ENCODE measurements around the gene ACKR2.

DNA sequence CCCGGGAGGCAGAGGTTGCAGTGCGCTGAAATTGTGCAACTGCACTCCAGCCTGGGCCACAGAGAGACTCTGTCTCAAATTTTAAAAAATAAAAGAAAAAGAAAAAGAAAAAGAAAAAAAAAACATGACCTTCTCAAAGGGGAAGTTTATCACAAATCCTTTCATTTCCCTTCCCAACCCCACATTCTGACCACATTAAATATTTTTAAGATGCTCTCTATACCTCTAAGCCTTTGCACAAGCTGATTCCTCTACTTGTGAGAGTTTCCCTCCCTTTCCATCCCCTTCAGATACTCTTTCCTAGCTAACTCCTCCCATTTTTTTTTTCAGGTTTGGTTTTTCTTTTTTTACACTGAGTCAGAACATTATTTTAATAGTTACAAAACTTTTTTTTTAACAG is 9.0 kb upstream of the ACKR2 start:
- TF ChIP-seq, protein P1, sequence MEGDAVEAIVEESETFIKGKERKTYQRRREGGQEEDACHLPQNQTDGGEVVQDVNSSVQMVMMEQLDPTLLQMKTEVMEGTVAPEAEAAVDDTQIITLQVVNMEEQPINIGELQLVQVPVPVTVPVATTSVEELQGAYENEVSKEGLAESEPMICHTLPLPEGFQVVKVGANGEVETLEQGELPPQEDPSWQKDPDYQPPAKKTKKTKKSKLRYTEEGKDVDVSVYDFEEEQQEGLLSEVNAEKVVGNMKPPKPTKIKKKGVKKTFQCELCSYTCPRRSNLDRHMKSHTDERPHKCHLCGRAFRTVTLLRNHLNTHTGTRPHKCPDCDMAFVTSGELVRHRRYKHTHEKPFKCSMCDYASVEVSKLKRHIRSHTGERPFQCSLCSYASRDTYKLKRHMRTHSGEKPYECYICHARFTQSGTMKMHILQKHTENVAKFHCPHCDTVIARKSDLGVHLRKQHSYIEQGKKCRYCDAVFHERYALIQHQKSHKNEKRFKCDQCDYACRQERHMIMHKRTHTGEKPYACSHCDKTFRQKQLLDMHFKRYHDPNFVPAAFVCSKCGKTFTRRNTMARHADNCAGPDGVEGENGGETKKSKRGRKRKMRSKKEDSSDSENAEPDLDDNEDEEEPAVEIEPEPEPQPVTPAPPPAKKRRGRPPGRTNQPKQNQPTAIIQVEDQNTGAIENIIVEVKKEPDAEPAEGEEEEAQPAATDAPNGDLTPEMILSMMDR (tag by site-specific recombination; IDR thresholded peaks at IDR 0.05), result no peak
- TF ChIP-seq SETDB1 (IDR thresholded peaks at IDR 0.05; ENCODE audit: insufficient read length, low read length), result no peak
- TF ChIP-seq ZNF48 (tag by site-specific recombination; IDR thresholded peaks at IDR 0.05), result no peak

All from HEK293 (cell line).